D721Med (cell line): ENCODE measurements around the gene DPP10.

Source experiments
- DNase-seq: peaks from one replicate; pipeline ENCODE4 v3.0.0; 2011; ENCODE audit warnings: low spot score; ENCODE audit not compliant: insufficient read length
- FAIRE-seq: peaks from 2 replicates; lab custom pipeline; 2011; peaks lifted over from hg19 to GRCh38; lab: Jason Lieb, UNC
- CTCF ChIP-seq: IDR thresholded peaks from 2 replicates; pipeline ENCODE4 v1.5.1; 2012; ENCODE audit warnings: mild to moderate bottlenecking, control low read depth; ENCODE audit not compliant: insufficient read depth; ENCODE audit errors: missing control alignments

The DPP10 gene

GRCh38 chr2:114464961-114465706 lies 22.7 kb downstream of the DPP10 start:
- no peak for TF ChIP-seq CTCF
- FAIRE-seq (no peak), DNase-seq (no peak)

GRCh38 chr2:114468343-114468742 lies 25.9 kb downstream of the DPP10 start:
- FAIRE-seq, result no peak

GRCh38 chr2:114472246-114472645 lies 29.8 kb downstream of the DPP10 start:
- FAIRE-seq, result no peak
- no peak for TF ChIP-seq CTCF
- no peak for DNase-seq

More at GRCh38 chr2:114468343-114468742, 25.9 kb downstream of the DPP10 start:
- TF ChIP-seq CTCF, result no peak
- DNase-seq, result no peak

- no peak for DNase-seq
- FAIRE-seq, result no peak
- TF ChIP-seq CTCF, result no peak
Observed at GRCh38 chr2:114472726-114473125, 30.3 kb downstream of the DPP10 start.

- no peak for TF ChIP-seq CTCF
- FAIRE-seq, result no peak
- no peak for DNase-seq
Observed at GRCh38 chr2:114488841-114489530, 46.5 kb downstream of the DPP10 start.

GRCh38 chr2:114495046-114495445 lies 52.6 kb downstream of the DPP10 start:
- no peak for TF ChIP-seq CTCF
- no peak for FAIRE-seq
- DNase-seq, result no peak

- FAIRE-seq (no peak), DNase-seq (no peak)
- no peak for TF ChIP-seq CTCF
Observed at GRCh38 chr2:114496959-114497358, 54.5 kb downstream of the DPP10 start.
